ENCODE results near the gene C3orf85. TPM values are rescaled to one million over a fixed set of nuclear protein-coding genes. Genes with fewer than 3 reads are reported as not detected.

Gene C3orf85
- polyA plus RNA-seq, 3 donors = not detected

- Histone ChIP-seq H2AFZ (ENCODE audit: insufficient read depth, low read depth, low read length, poor library complexity, severe bottlenecking) (no peak overlapping the region), H3K4me2 (replicated peaks; ENCODE audit: extremely low read depth, low read length, poor library complexity, severe bottlenecking) (no peak overlapping the region), H3K9ac (ENCODE audit: insufficient read depth, low read length, poor library complexity, severe bottlenecking) (no peak overlapping the region), H3K9me3 (replicated peaks in 1 of 2; ENCODE audit: control insufficient read depth in 1 of 2, insufficient read depth in 1 of 2, low read length in 2 of 2) (no peaks in the 10 kb centered on the region), H3K4me1 (ENCODE audit: control insufficient read depth in 1 of 2, insufficient read depth in 2 of 2, low read length in 2 of 2) (no peaks in the 10 kb centered on the region), H3K79me2 (ENCODE audit: insufficient read depth, low read length) (no peaks in the 10 kb centered on the region), H3K27me3 (ENCODE audit: control insufficient read depth in 2 of 2, insufficient read depth in 2 of 2, low read length in 2 of 2) (no peaks in the 10 kb centered on the region), H3K4me3 (replicated peaks in 1 of 3; ENCODE audit: low read depth in 2 of 3, low read length in 3 of 3) (no peak overlapping the region), H3K27ac (ENCODE audit: low read depth in 1 of 2, low read length in 2 of 2) (no peak overlapping the region), H4K20me1 (ENCODE audit: insufficient read depth, low read length) (no peaks in the 10 kb centered on the region), H3K36me3 (replicated peaks in 1 of 2; ENCODE audit: control insufficient read depth in 1 of 2, insufficient read depth in 2 of 2, low read length in 2 of 2) (no peaks in the 10 kb centered on the region)
- Mint-ChIP-seq H3K27me3 (ENCODE audit: low read depth in 3 of 3) (peaks cover 0 to 1% (median 0%) of the 10 kb centered on the region in 3 donors), H3K27ac (peak overlapping the region in 1 of 7 donors; percentile 15), H3K9me3 (peaks cover 0 to 5% (median 1%) of the 10 kb centered on the region in 7 donors), H3K4me1 (no peaks in the 10 kb centered on the region), H3K36me3 (no peaks in the 10 kb centered on the region), H3K4me3 (no peak overlapping the region)
- no peak for DNase-seq
- intact Hi-C loops (cut with micrococcal nuclease) = no loop called here
- 100% methylated on average over 1 of the region's 2 CpGs for WGBS (ENCODE audit: insufficient coverage)
- no peak for TF ChIP-seq CTCF (IDR thresholded peaks at IDR 0.05)
Observed at GRCh38 chr3:109137761-109138160, 1.2 kb downstream of the C3orf85 start.

- Histone ChIP-seq H3K4me2 (replicated peaks; ENCODE audit: extremely low read depth, low read length, poor library complexity, severe bottlenecking) (no peak overlapping the region), H3K4me3 (replicated peaks in 1 of 3; ENCODE audit: low read depth in 2 of 3, low read length in 3 of 3) (no peak overlapping the region), H3K79me2 (ENCODE audit: insufficient read depth, low read length) (no peaks in the 10 kb centered on the region), H3K27me3 (ENCODE audit: control insufficient read depth in 2 of 2, insufficient read depth in 2 of 2, low read length in 2 of 2) (no peaks in the 10 kb centered on the region), H3K4me1 (ENCODE audit: control insufficient read depth in 1 of 2, insufficient read depth in 2 of 2, low read length in 2 of 2) (no peaks in the 10 kb centered on the region), H3K27ac (ENCODE audit: low read depth in 1 of 2, low read length in 2 of 2) (no peak overlapping the region), H2AFZ (ENCODE audit: insufficient read depth, low read depth, low read length, poor library complexity, severe bottlenecking) (no peak overlapping the region), H3K9ac (ENCODE audit: insufficient read depth, low read length, poor library complexity, severe bottlenecking) (no peak overlapping the region), H4K20me1 (ENCODE audit: insufficient read depth, low read length) (no peaks in the 10 kb centered on the region), H3K9me3 (replicated peaks in 1 of 2; ENCODE audit: control insufficient read depth in 1 of 2, insufficient read depth in 1 of 2, low read length in 2 of 2) (no peaks in the 10 kb centered on the region), H3K36me3 (replicated peaks in 1 of 2; ENCODE audit: control insufficient read depth in 1 of 2, insufficient read depth in 2 of 2, low read length in 2 of 2) (no peaks in the 10 kb centered on the region)
- no peak overlapping the region for H3K4me3 Mint-ChIP-seq
- no peaks in the 10 kb centered on the region for H3K4me1 Mint-ChIP-seq
- no peak overlapping the region for H3K27ac Mint-ChIP-seq
- peaks cover 0 to 5% (median 0%) of the 10 kb centered on the region in 7 donors for H3K9me3 Mint-ChIP-seq
- intact Hi-C loops (cut with micrococcal nuclease) = no loop called here
- H3K27me3 Mint-ChIP-seq (ENCODE audit: low read depth in 3 of 3) = peaks cover 0 to 1% (median 0%) of the 10 kb centered on the region in 3 donors
- no peak for TF ChIP-seq CTCF (IDR thresholded peaks at IDR 0.05)
- DNase-seq = no peak
- H3K36me3 Mint-ChIP-seq = no peaks in the 10 kb centered on the region
- 83% methylated on average over 1 of the region's 4 CpGs for WGBS (ENCODE audit: insufficient coverage)
Observed at GRCh38 chr3:109140318-109140717, 3.8 kb downstream of the C3orf85 start.

Data from CD14-positive monocyte (primary cell).